ENCODE data around the gene SUCLG2. TPM values are rescaled to one million over a fixed set of nuclear protein-coding genes. Genes with fewer than 3 reads are reported as not detected.

The SUCLG2 gene
- total and polyA plus RNA-seq, 9 of the 15 experiments (the other 6 are each of a cell fraction or from before 2014, with no cell fraction given) = 10.1 to 41.4 (median 29.0) TPM

DNA sequence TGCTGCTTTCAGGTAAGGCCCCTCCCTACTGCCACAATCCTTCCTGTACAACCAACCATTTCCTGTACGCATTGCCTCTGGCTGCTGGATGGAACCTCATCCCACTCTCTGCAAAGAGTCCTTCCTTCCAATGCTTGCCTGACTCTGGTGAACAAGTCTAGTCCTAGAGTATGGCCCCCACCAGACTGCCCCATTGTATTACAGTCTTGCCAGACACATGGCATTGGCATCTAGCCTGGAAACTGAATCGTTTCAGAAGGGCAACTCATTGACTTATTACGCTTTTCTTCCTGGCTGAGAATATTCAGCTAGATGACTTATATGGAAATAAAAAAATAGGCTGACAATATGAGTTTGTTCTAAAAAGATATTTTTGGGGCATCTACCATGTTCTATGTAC is 170.3 kb downstream of the SUCLG2 start:
- Histone ChIP-seq H3K4me1 (replicated peaks in 1 of 2; ENCODE audit: control insufficient read depth in 2 of 2, insufficient read depth in 2 of 2, low read length in 2 of 2) (no peaks in the 10 kb centered on the region), H3K4me3 (no peak overlapping the region), H3K36me3 (ENCODE audit: control insufficient read depth, insufficient read depth, low read length) (no peaks in the 10 kb centered on the region), H2AFZ (ENCODE audit: low read depth, low read length) (no peak overlapping the region), H3K27ac (ENCODE audit: extremely low read depth, low read depth, low read length) (no peak overlapping the region), H4K20me1 (replicated peaks; ENCODE audit: control insufficient read depth, insufficient read depth, low read length) (no peaks in the 10 kb centered on the region), H3K9me1 (ENCODE audit: control insufficient read depth, insufficient read depth, low read length) (no peaks in the 10 kb centered on the region), H3K9me3 (replicated peaks; ENCODE audit: control insufficient read depth, insufficient read depth, low read depth, low read length) (no peaks in the 10 kb centered on the region), H3K4me2 (ENCODE audit: insufficient read depth, low read length) (no peak overlapping the region), H3K79me2 (ENCODE audit: control insufficient read depth, insufficient read depth, low read length) (no peaks in the 10 kb centered on the region), H3K9ac (ENCODE audit: insufficient read depth in 1 of 2, low read depth in 2 of 2, low read length in 2 of 2) (no peak overlapping the region), H3K27me3 (ENCODE audit: control insufficient read depth in 2 of 2, insufficient read depth in 2 of 2, low read length in 2 of 2) (no peaks in the 10 kb centered on the region)
- POLR2A ChIA-PET = no interaction called here
- TF ChIP-seq FOS (IDR thresholded peaks at IDR 0.05; ENCODE audit: extremely low read depth, insufficient read length) (no peak), MAFG (tag; conservative IDR thresholded peaks at IDR 0.05) (no peak), NFATC3 (IDR thresholded peaks at IDR 0.05) (no peak), BRD9 (IDR thresholded peaks at IDR 0.05; ENCODE audit: low read depth, partially characterized antibody) (no peak), ZNF263 (CRISPR knock-in tag; IDR thresholded peaks at IDR 0.05; ENCODE audit: borderline replicate concordance) (no peak), ZNF584 (CRISPR knock-in tag; IDR thresholded peaks at IDR 0.05; ENCODE audit: low read depth) (no peak), ZNF57 (CRISPR knock-in tag; IDR thresholded peaks at IDR 0.05) (no peak), MCM3 (IDR thresholded peaks at IDR 0.05) (no peak), NONO (IDR thresholded peaks at IDR 0.05; ENCODE audit: low read depth in 2 of 2, low read length in 1 of 2) (no peak), STAT5A (IDR thresholded peaks at IDR 0.05; ENCODE audit: borderline replicate concordance, low read length) (no peak), ZNF717 (CRISPR knock-in tag; IDR thresholded peaks at IDR 0.05) (no peak), ZNF583 (CRISPR knock-in tag; IDR thresholded peaks at IDR 0.05) (no peak)
- TF ChIP-seq, protein P1, sequence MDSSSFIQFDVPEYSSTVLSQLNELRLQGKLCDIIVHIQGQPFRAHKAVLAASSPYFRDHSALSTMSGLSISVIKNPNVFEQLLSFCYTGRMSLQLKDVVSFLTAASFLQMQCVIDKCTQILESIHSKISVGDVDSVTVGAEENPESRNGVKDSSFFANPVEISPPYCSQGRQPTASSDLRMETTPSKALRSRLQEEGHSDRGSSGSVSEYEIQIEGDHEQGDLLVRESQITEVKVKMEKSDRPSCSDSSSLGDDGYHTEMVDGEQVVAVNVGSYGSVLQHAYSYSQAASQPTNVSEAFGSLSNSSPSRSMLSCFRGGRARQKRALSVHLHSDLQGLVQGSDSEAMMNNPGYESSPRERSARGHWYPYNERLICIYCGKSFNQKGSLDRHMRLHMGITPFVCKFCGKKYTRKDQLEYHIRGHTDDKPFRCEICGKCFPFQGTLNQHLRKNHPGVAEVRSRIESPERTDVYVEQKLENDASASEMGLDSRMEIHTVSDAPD (CRISPR knock-in tag; IDR thresholded peaks at IDR 0.05) = no peak
- ATAC-seq (no peak), FAIRE-seq (no peak), DNase-seq (ENCODE audit: extremely low read depth in 1 of 4, low spot score in 3 of 4) (no peak)
- in situ Hi-C loops (cut with MboI) = no loop called here
- 100% methylated on average over 3 of the region's 3 CpGs for WGBS (ENCODE audit: insufficient coverage, low coverage, missing lambda C conversion rate)
- intact Hi-C loops (cut with micrococcal nuclease) = no loop called here
- BruUV-seq (replicated peaks) = no TSS peak
- CTCF ChIA-PET (ENCODE audit: low intra/inter-chr PET ratio) = no interaction called here

Data from K562 (cell line).